Fibroblast of skin of left quadriceps (primary cell): Measurements from ENCODE around the gene PIGW.

ENCODE experiments used
- DNase-seq, 2 experiments: peaks; one replicate each; pipeline ENCODE4 v3.0.0-alpha.2; 2013; ENCODE audit warnings: low read depth in 2 of 2

The PIGW gene, protein sequence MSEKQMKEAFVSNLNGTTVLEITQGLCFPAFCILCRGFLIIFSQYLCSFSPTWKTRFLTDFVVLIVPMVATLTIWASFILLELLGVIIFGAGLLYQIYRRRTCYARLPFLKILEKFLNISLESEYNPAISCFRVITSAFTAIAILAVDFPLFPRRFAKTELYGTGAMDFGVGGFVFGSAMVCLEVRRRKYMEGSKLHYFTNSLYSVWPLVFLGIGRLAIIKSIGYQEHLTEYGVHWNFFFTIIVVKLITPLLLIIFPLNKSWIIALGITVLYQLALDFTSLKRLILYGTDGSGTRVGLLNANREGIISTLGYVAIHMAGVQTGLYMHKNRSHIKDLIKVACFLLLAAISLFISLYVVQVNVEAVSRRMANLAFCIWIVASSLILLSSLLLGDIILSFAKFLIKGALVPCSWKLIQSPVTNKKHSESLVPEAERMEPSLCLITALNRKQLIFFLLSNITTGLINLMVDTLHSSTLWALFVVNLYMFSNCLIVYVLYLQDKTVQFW

DNA sequence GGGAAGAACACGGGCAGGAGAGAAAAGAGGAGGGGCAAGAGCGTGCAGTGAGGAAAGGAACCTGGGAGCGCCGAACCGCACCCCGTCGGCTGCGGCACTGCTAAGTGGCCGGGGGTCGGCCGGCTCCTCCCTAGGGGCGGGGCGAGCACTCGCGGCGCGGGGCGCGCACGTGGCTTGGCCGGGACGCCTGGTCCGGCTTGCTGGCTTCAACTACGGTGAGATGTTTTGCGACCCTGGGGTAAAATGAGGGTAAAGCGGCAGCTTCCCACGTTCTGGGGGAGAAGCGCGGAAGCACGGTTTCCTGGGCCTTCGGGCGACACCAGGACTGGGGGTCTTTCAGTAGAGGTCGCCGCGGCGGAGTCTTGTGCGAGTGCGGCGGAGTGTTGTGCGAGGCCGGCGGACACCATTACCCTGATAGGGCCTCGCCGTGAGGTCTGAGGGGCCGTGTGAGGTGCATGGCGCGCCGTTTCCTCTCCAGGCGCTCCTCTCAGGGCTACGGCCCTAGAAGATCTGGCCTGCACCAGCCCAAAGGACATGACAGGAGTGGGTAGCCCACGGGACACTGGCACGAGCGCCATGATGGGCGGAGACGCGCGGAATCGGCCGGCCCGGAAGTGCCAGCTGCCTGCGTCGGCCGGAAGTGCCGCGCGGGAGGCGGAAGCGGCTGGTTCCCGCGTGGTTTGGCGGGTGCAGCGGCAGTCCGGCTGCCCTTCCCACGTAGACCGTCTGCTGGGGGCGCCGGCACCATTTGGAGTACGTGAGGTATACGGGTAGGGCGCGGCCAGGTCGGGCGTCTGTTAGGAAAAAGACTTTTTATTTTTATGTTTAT, at the start of gene PIGW, which contains the start of gene MYO19:
PIGW (plus strand) TSS at position 148 of the 829 bp plus-strand sequence. CDS start 2,115 bp downstream, outside the sequence.
MYO19 (minus strand) TSS at position 29 of the 829 bp plus-strand sequence. CDS start 2,330 bp downstream, outside the sequence.
- peak; percentile 70 to 73 for DNase-seq

DNA sequence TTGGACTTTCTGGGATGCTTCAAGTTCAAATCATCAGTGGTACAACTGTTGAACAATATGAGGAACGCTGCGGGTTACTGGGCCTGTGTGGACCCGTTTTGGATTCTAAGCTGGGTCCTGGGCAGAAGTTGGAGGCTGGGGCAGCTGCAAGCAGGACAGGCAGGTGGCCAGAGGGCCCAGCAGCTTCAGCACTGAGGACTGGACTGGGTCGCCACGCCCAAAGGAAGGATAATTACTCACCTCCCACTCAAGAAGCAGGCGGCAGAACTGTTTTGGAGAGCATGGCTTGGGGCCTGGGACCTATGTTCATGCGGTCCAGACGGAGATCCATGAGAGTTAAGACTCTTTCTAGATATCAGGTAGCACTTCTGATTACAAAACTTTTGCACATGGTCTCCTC, 49.8 kb upstream of the PIGW start:
- no peak for DNase-seq

DNA sequence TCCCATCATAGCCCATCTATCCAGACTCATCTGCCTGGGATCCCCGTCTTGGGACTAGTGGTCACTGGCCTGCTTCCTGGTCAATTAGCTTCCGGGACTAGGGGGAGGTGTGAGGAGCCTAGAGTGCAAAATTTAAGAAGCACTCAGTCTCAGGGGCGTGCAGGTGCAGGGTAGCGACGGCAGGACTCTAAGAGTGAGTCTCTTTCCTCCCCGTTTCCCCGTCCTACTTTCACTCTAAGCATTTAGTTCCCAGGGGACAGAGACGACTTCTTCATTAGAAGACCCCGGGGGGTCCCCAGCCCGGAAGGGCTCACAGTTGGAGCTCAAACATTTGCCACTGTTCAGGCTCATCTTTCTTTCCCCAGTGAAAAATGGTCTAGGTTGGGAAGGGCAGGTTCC, 49.0 kb upstream of the PIGW start:
- DNase-seq = no peak

DNA sequence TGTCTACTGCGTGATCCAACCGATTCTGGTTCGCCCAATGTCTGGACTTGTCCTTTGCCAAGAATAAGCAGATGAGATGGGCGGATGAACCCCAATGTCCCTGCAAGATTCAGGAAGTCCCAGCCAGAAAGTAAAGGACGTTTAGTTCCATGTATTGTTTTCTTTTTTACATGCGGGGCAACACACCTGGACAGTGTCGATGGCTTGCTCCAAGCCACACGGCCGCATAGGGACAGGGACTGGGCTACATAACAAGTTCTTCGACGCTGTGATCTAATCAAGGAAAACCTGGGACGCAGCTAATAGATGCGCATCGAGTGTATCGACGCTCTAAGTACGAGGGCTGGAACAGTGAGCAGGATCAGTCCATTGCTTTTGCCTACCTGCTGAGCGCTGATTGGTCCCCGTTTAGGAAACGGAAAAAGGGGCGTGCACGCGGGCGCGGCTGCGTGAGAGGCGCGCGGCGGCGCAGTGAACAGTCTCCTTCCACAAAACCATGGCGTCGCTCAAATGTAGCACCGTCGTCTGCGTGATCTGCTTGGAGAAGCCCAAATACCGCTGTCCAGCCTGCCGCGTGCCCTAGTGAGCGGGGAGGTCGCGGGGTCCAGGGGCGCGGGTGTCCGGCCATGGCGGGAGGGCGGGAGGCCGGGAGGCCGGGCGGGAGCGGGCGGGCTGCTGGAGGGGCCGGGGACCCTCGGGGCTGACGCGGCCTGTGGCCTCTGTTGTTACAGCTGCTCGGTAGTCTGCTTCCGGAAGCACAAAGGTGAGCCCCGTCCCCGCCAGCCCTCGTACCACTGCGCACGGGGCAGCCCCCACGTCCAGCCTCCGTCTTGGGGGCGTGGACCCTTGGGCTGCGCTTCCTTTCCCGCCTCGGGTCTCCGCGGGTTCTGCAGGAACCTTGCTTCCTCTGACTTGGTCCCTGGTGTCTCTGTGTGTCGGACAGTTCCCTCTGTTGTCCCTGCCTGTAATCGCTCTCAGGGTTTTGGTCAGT, 48.3 kb upstream of the PIGW start, which contains the start of gene ZNHIT3:
ZNHIT3 (plus strand) TSS at position 478 of the 991 bp plus-strand sequence; CDS start at position 497, 19 bp downstream.
- DNase-seq = peak; percentile 82 to 84

DNA sequence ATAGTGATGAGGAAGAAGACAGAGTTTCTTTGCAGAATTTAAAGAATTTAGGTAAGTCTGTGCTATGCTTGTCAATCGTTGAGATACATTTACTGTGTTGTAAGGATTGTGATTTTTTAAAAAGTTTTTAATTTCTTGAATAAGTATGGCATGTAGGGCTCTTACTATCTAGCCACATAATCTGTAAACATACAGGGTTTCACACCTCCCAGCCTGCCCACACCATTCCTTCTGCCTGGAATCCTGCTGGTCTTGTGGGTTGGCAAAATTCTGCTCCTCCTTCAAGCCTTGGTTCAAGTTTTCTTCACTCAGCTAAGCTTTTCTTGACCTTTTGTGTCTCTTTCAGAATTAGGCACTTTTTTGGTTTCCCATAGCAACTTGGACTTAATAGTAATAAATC, 40.8 kb upstream of the PIGW start:
- DNase-seq = no peak

DNA sequence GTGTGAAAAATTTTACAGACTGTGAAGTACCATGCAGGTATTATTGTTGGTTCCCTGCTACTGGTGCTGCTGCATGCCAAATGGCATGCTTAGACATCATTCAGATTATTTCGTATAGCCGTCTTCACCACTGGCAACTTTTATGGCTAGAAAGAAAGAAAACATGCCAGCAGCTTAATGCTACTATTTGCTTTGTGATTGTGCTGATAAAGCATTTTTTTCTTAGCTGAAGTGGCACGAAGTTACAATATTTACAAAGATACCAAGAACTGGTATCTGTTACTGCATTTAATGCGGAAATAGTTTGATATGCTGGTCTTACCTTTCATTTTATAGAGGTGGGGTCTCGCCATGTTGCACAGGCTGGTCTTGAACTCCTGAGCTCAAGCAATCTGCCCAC, 40.1 kb upstream of the PIGW start:
- DNase-seq = no peak

DNA sequence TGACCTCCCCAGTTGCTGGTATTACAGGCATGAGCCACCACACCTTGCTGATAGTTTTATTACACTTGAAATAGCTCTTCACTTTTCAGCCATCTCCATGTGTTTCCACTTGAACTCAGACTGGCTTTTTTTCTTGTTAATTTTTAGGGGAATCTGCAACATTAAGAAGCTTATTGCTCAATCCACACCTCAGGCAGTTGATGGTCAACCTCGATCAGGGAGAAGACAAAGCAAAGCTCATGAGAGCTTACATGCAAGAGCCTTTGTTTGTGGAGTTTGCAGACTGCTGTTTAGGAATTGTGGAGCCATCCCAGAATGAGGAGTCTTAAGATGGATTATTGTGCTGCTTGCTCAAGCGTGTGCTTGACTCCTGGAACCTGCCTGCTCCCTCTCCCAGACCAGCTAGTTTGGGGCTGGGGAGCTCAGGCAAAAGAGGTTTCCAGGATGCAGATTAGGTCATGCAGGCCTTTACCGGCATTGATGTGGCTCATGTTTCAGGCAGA, 39.7 kb upstream of the PIGW start:
- DNase-seq = no peak

DNA sequence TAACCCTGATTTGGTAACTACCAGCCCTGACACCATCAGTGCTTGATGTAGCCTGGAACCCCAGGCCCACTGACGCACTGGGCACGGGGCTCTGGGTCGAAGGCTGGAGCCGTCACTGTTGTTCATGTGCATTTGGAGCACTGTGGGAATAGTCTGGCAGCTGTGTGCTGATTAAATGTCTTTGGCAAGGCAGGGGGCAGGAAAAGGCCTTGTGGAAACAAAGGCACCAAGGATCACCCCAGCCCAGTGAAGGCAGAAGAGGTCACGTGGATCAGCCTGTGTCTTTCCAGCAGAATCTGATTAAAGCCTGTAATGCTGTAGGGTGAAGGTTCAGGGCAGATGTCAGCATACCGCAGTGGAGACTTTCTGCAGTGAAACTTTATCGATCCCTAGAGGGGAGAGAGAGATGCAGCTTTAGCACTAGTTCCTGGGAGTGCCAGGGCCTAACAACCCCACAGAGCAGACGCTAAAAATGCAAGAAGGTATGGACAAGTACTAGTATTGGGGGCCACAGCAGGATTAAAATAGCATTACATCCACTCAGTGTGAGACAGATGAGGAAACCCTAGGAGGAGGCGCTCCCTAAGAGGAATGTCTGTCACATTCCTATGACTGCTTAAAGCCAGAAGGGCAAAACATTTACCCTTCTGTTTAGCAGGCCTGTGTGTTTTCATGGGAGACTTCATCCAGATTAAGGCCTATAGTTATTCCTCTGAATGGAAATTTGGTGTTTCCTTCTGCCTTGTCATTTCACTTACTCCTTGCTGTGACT, 38.6 kb upstream of the PIGW start:
- no peak for DNase-seq

DNA sequence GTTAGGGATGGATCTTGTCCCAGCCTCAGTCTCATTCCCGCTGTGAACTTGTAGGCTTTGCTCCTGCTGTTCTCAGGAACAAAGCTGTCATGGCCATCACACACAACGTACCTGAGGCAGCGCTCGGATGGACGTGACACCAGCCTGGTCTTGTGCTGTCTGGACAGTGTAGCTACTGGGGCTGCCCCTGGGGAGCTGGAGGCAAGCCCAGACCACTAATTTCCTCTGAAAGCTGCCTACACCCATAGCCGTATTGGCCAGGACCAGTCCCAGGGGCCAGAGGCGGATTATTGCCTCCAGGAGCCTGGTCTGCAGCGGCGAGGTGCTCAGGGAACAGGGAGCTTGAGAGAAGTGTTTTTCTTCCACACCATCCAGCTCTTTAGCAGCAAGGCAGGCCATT, 36.6 kb upstream of the PIGW start:
- DNase-seq = no peak

DNA sequence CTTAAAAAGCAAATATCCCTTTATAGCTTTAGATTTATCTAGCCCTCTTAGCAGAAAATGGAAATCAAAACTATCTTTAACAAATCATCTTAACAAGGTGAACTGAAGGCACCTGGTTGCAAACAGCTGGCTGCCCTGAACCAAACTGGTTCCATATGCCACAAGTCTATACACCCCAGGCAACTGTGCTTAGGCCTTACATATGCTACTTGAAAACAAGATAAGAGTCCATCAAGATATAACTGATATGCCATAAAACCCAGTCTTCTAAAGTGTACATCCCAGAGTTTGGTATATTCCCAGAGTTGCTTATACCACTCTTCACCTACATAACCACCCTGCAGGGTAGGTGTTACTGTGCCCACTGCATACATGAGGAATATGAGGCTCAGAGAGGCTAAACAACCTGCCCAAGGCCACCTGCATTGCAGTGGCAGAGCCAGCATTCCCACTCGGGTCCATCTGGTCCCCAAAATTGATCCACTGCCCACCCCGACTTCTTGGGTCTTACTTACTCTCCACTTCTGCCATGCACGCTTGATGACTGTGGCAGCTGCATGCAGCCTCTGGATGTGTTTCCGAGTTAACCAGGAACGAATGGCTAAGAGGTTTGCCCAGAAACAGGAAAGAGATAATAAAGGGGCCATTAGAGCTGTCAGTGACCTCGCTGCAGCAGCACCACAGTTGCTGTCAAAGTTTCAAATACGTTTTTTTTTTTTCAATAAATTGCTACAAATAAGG, 36.1 kb upstream of the PIGW start:
- no peak for DNase-seq

DNA sequence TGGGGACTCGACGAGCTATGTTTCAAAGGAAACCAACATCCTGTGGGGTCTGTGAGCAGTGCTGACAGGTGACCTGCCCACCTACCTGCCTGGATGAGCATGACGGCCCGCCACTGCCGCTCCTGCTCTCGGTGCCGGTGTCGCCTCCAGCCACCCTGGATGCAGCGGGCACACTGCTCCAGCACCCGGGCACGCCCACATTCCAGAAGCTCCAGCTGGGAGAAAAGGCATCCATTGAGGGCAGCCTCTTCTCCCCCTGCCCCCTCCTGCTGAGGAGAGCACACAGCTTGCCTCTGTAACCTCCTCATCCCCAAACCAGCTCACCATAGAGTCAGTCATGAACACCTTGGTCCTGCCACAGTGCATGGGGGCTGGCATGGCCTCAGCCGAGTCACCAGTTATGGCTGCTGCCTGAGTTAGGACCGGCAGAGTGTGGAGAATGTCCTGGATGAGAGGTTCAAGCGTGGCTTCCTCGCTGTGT, 34.0 kb upstream of the PIGW start:
- DNase-seq = no peak

DNA sequence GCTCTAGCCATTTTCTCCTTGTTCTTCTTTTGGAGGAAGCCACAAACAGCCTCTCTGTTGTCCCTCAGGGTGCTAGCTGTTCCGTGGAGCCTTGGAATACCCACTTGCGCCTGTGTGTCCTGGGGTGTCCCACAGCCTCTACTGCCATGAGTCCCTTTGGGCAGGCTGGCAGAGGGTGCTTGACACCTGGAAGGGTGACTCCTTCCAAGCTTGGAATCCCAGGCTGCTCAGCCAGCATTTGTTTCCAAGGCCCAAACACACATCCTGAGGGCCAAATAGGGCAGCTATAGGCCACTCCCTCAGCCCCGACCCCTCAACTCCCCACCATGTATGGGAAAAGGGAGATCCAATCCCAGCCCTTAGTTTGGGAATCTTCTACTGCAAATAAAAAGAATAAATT, 33.4 kb upstream of the PIGW start:
- DNase-seq = no peak

DNA sequence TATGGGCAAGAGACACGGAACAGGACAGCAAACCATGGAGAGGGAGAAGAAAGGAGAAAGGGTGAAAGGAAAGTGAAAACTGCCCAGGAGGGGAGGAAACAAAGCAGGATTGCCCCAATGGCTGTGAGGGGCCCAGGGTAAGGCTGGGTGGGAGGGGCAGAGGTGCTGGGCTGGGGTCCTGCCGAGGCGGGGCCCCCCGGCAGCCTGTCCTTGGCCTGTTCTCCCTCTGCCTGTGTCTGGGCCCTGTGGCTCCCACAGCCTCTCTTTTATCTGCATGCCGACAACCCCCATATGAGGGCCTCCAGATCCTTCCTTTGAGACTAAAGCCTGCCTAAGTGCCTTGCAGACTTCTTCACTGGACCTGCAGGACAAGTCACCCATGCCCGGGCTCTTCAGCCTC, 32.8 kb upstream of the PIGW start:
- no peak for DNase-seq

DNA sequence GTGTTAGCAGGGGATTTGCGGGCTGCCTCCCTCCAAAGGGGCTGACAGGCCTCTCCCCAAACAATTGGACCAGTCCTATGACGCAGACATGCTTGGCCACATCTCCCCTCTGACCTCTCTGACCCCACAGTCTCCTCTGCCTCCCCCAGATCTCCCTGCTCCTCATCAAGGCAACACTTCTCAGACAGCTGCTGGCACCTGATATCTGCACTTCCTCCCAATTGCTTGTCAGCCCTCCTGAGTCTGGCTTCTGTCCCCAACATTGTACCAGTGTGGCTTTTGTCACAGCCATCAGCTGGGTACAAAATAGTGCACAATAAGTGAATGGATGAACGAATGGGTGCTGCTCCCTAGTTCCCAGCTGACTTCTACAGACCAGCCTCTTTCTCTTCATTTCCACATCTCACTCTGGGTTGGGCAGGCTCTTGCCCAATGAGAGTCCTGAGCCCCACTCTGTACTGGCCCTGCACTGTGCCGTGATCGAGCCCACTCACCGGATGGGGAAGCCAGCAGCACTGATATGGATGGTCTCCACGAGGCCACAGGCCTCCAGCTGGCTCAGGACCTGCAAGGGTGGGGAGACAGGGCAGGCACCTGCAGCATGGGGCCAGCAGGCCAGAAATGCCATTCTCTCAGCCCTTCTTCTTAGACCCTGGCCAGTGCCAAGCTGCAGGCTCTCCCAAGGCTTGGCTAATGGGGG, 31.2 kb upstream of the PIGW start:
- no peak for DNase-seq

DNA sequence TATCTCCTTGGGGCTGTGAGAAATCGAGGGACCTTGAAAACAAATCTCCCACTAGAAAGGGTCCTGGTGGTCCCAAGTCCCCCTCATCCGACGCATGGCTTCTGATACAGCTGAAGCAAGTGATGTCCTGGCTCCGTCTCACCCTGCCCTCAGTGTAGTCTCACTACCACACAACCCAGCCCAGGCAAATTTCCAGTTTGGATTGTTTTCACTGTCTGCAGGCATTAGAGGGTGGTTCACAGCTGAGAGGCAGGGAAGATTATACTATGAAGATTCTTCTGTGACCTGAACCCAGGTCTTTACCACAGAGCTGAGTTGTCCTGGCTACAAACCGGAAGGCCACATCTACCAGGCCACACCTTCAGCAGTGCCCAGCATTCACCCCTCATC, 30.6 kb upstream of the PIGW start:
- no peak for DNase-seq

DNA sequence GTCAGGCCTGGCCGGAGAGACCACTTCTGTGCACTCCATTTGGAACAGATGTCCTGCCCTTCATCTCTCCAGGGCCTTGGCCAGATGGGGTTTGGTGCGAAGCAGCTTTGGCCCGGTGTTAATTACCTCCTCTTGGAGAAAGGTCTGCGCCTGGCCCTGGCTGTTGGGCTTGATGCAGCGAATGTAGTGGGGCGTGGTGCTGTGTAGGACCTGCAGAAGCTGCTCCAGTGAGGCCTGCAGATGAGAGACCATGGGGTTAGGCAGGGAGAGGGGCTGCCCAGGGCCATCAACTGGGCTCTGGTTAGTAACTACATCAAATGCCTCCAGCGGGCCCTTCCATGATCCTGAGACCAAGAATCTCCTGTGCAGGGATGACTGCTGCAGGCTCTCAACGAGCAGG, 29.6 kb upstream of the PIGW start:
- DNase-seq = no peak

DNA sequence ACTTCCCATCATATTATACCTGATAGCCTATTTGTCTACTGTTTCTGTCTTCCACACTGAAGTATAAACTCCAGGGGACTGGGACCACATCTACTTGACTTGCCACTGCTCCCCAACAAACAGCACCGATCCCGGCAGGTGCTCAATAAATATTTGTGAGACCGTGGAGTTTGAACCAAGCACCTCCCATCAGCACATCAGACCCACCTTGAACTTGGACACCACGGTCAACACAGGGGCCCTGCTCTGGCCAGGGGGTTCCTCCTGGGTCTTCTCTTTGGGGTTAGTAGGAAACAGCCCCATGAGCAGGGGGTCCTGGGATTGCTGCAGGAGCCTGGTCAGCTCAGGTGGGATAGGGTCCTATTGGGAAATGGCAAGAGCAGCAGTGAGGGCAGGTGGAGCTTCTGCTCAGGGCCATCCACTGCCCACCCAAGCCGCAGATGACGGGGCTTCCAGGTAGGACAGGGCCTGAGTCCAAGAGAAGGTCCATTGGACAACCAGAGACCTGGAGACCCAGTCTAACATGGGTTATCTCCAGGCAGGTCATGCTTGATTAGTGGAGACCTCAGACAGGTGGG, 28.4 kb upstream of the PIGW start:
- DNase-seq = no peak

DNA sequence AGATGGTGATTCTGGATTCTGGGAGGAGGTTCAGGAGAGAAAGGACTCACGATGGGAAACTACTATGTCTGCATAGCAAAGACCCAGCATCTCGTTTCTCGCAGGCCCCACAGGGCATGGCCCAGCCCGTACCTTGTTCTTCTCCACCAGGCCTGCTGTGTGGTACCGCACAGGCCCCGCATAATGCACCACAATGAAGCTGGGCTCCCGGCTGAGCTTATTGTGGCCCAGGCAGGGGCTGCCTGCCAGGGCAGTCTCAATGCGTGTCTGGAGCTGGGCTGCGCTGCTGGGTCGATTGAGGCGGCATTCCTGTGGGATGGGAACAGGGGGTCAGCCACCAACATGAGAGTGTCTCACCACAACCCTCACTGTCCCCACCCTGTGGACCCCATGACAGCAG, 28.0 kb upstream of the PIGW start:
- no peak for DNase-seq
